Calu3 (cell line): ENCODE results near the gene CD320. TPM values are rescaled to one million over a fixed set of nuclear protein-coding genes. Genes with fewer than 3 reads are reported as not detected.
A peak's percentile ranks its signal among the peaks of the same experiment; 100 is the strongest.
"Not testable (repeated sequence)": the region's sequence is repeated elsewhere in the genome, so short reads cannot be mapped to it uniquely, and the experiment has no call there.

Source experiments
- BruUV-seq: library from RNA; stranded (reverse); fragments of 400-500 nt; replicated peaks from 2 replicates; lab custom pipeline; 2021; lab: Mats Ljungman, UMichigan
- CTCF ChIA-PET: fragments of 300-600 bp; sonication (Branson Sonifier 250); formaldehyde crosslinking; loops from one replicate; lab custom pipeline; 2022; ENCODE audit warnings: antibody characterized with exemption; lab: Charles Lee
- DNase-seq: peaks from one replicate; pipeline ENCODE4 v3.0.0; 2022
- H3K27ac Mint-ChIP-seq: one replicate; pipeline ENCODE4 v1.8.0; 2022; ENCODE audit warnings: mixed read lengths; ENCODE audit not compliant: unreplicated experiment
- H3K27me3 Mint-ChIP-seq: one replicate; pipeline ENCODE4 v1.8.0; 2022; ENCODE audit warnings: mixed read lengths; ENCODE audit not compliant: unreplicated experiment
- H3K36me3 Mint-ChIP-seq: one replicate; pipeline ENCODE4 v1.8.0; 2022; ENCODE audit warnings: mild to moderate bottlenecking, moderate library complexity, mixed read lengths; ENCODE audit not compliant: insufficient read depth, unreplicated experiment
- H3K4me1 Mint-ChIP-seq: one replicate; pipeline ENCODE4 v1.8.0; 2022; ENCODE audit warnings: mild to moderate bottlenecking, low read depth, mixed read lengths; ENCODE audit not compliant: unreplicated experiment
- H3K4me3 Mint-ChIP-seq: one replicate; pipeline ENCODE4 v1.8.0; 2022; ENCODE audit warnings: mild to moderate bottlenecking, low read depth, moderate library complexity, mixed read lengths; ENCODE audit not compliant: unreplicated experiment
- H3K9me3 Mint-ChIP-seq: one replicate; pipeline ENCODE4 v1.8.0; 2022; ENCODE audit warnings: low read depth, mixed read lengths; ENCODE audit not compliant: unreplicated experiment
- intact Hi-C: fragments of 100-400 bp; cut with micrococcal nuclease; formaldehyde crosslinking; loops from one replicate; pipeline ENCODE4 v1.10.0; 2022; ENCODE audit not compliant: unreplicated experiment
- total RNA-seq: library from RNA; stranded (reverse); gene quantifications from 2 replicates; pipeline ENCODE4 v1.2.3, GENCODE V29; 2022
- TF ChIP-seq, protein P1 (sequence below): fragments of 200-600 bp; IDR thresholded peaks from one replicate; pipeline ENCODE4 v1.8.0; 2022; ENCODE audit warnings: antibody characterized with exemption; ENCODE audit not compliant: unreplicated experiment

The CD320 gene
- total RNA-seq, 1 experiment from 2014 or later, result 54.0 TPM

DNA sequence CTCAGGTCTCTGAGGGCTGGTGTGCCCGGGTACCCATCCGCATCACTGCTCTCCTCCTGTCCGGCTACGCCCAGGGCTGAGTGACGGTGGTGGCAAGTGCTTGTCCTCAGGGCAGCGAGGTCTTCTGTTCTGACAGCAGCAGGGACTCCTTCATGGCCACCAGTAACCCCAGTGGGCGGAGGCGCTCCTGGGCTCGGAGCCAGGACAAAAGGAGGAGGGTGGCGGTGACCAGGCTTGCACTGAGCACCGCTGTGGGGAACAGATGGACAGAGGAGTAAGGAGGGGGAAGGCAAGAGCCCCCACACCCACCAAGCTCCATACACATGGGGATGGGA, 5.8 kb downstream of the CD320 start:
- intact Hi-C loops, result no loop called here
- Mint-ChIP-seq H3K36me3 (peaks cover 11% of the 10 kb centered on the region), H3K27ac (no peak overlapping the region), H3K9me3 (no peaks in the 10 kb centered on the region), H3K27me3 (no peaks in the 10 kb centered on the region), H3K4me3 (no peak overlapping the region), H3K4me1 (peaks cover 2% of the 10 kb centered on the region)
- no TSS peak for BruUV-seq
- no peak for DNase-seq
- CTCF ChIA-PET, result interaction anchor here (0.6 kb wide), 1 partner anchor 27 kb away, joined by 3 read pairs; no protein-coding TSS in a partner anchor
- TF ChIP-seq, protein P1, sequence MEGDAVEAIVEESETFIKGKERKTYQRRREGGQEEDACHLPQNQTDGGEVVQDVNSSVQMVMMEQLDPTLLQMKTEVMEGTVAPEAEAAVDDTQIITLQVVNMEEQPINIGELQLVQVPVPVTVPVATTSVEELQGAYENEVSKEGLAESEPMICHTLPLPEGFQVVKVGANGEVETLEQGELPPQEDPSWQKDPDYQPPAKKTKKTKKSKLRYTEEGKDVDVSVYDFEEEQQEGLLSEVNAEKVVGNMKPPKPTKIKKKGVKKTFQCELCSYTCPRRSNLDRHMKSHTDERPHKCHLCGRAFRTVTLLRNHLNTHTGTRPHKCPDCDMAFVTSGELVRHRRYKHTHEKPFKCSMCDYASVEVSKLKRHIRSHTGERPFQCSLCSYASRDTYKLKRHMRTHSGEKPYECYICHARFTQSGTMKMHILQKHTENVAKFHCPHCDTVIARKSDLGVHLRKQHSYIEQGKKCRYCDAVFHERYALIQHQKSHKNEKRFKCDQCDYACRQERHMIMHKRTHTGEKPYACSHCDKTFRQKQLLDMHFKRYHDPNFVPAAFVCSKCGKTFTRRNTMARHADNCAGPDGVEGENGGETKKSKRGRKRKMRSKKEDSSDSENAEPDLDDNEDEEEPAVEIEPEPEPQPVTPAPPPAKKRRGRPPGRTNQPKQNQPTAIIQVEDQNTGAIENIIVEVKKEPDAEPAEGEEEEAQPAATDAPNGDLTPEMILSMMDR, result no peak

GRCh38 chr19:8291337-8291736, 16.8 kb downstream of the CD320 start:
- H3K36me3 Mint-ChIP-seq, H3K9me3 Mint-ChIP-seq, intact Hi-C loops, BruUV-seq, DNase-seq, H3K27ac Mint-ChIP-seq, H3K4me1 Mint-ChIP-seq, CTCF ChIA-PET, H3K4me3 Mint-ChIP-seq, H3K27me3 Mint-ChIP-seq: not testable (repeated sequence)

GRCh38 chr19:8276508-8276907, 31.6 kb downstream of the CD320 start:
- intact Hi-C loops, H3K9me3 Mint-ChIP-seq, BruUV-seq, CTCF ChIA-PET, H3K4me1 Mint-ChIP-seq, H3K4me3 Mint-ChIP-seq, H3K27ac Mint-ChIP-seq, DNase-seq, H3K27me3 Mint-ChIP-seq, H3K36me3 Mint-ChIP-seq: not testable (repeated sequence)

- CTCF ChIA-PET, result no interaction called here
- H3K4me3 Mint-ChIP-seq, result peak overlapping the region; percentile 65
These were observed 38.4 kb downstream of the CD320 start for GRCh38 chr19:8269724-8270123.

DNA sequence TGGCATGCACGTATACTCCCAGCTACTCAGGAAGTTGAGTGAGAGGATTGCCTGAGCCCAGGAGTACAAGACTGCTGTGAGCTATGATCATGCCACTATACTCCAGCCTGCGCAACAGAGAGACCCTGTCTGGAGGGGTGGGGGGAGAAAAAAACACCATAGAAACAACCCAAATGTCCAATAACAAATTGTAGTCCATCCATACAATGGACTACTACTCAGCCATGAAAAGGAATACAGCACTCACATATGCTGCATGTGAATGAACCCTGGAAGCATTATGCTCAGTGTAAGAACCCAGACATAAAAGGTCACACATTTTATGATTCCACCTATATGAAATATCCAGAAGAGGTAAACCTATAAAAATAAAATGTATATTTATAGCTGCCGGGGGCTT, 42.3 kb downstream of the CD320 start:
- TF ChIP-seq, protein P1, result no peak
- peaks cover 8% of the 10 kb centered on the region for H3K4me1 Mint-ChIP-seq
- BruUV-seq, result no TSS peak
- intact Hi-C loops, result loop anchor here (10.0 kb wide), 1 partner anchor 49 kb away; no protein-coding TSS in a partner anchor
- no peak overlapping the region for H3K27ac Mint-ChIP-seq
- no peaks in the 10 kb centered on the region for H3K36me3 Mint-ChIP-seq
- DNase-seq, result no peak
- H3K4me3 Mint-ChIP-seq, result no peak overlapping the region
- H3K9me3 Mint-ChIP-seq, result no peaks in the 10 kb centered on the region
- no peaks in the 10 kb centered on the region for H3K27me3 Mint-ChIP-seq
- CTCF ChIA-PET, result no interaction called here

More at GRCh38 chr19:8269724-8270123, 38.4 kb downstream of the CD320 start:
- peaks cover 8% of the 10 kb centered on the region for H3K4me1 Mint-ChIP-seq
- no peak for DNase-seq
- no peak overlapping the region for H3K27ac Mint-ChIP-seq
- TF ChIP-seq, protein P1, result no peak
- H3K27me3 Mint-ChIP-seq, result no peaks in the 10 kb centered on the region
- H3K36me3 Mint-ChIP-seq, result no peaks in the 10 kb centered on the region
- no TSS peak for BruUV-seq
- intact Hi-C loops, result loop anchor here (10.0 kb wide), 1 partner anchor 45 kb away; no protein-coding TSS in a partner anchor
- H3K9me3 Mint-ChIP-seq, result no peaks in the 10 kb centered on the region

- CTCF ChIA-PET, DNase-seq, H3K4me1 Mint-ChIP-seq, H3K9me3 Mint-ChIP-seq, H3K4me3 Mint-ChIP-seq, H3K36me3 Mint-ChIP-seq, BruUV-seq, H3K27ac Mint-ChIP-seq, H3K27me3 Mint-ChIP-seq: not testable (repeated sequence)
- intact Hi-C loops, result loop anchor here (10.0 kb wide), 1 partner anchor 51 kb away; no protein-coding TSS in a partner anchor
These were observed 43.9 kb downstream of the CD320 start for GRCh38 chr19:8264248-8264647.
